GM18868 (cell line): ENCODE data around the gene MMP14.
"Not testable (repeated sequence)": the region's sequence is repeated elsewhere in the genome, so short reads cannot be mapped to it uniquely, and the experiment has no call there.

Source experiments
- ATAC-seq: cut with Tn5 transposase; IDR thresholded peaks from one replicate; pipeline ENCODE4 v1.9.1; 2021; ENCODE audit warnings: mild to moderate bottlenecking, moderate library complexity; ENCODE audit not compliant: unreplicated experiment

The MMP14 gene

GRCh38 chr14:22814373-22814772 is 22.0 kb upstream of the MMP14 start:
- no peak for ATAC-seq

- no peak for ATAC-seq
These were observed 21.3 kb upstream of the MMP14 start, which contains the start of gene SLC7A7 for GRCh38 chr14:22814941-22815713. Gene SLC7A7, minus strand, starts transcription at chr14:22815435. Its CDS starts 2,037 bp downstream, at chr14:22813398.

GRCh38 chr14:22819151-22819988 is 17.0 kb upstream of the MMP14 start:
- no peak for ATAC-seq

GRCh38 chr14:22820731-22821130 is 15.7 kb upstream of the MMP14 start:
- no peak for ATAC-seq

DNA sequence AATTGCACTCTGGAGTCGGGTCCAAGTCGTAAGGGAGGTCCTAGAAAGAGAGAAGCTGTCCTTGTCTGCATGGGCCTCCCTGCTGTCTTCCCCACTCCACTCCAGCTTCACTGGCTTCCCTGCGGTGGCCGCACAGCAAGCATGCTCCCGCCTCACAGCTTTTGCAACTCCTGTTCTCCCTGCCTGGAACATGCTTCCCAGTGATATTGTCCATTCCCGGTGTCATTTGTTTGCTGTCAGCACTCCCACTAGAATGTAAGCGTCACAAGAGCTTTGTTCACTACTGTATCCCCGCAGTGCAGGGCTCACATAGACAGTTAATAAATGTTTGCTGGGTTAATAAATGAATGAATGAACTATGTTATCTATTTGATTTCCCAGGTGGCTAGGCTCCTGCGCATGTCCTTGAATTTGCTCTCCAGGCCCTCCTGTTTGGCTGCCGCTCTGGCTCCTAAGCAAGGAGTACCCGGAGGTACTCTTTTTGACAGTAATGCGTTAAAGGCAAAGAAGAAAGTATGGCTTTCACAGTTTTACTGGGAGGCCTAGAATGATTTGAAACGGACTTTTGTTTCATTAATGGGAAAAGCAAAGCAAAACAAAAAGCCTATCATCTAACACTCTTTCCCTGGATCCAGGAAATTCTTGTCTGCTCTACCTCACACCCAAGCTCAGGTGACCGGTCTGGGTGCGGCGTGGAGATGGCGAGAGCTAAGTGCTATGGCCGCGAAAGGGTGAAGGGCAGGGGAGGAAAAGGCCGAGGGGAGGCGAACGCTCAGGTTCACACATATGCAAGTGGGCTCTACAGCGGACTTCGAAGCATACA is 15.0 kb upstream of the MMP14 start:
- no peak for ATAC-seq

DNA sequence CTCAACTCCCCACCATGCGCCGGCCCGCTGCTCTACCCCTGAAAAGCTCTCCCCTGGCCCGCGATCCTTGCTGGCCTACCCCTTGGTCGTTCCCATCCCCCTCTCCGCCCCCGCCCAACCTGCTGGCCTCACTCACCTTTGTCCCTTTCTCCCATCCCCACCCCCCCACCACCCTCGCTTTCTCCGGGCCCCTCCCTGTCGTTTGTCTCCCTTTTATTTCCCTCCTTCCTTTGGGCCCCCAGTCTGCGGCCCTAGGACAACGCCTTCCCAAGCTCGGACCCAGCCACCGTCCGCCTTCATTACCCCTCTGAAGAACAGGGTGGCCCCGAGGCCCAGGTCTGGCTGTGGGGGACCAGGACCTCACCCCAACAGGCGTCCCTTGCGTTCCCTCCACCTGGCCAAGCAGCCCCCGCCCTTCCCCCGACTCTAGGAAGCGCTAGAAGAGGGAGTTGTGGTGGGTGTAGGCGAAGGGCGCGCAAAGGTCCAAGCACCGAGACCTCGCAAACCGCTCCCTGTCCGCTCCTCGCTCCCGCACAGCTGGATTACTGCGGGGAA is 14.3 kb upstream of the MMP14 start:
- no peak for ATAC-seq

GRCh38 chr14:22822571-22823098 is 13.8 kb upstream of the MMP14 start:
- ATAC-seq, result peak; percentile 46

- no peak for ATAC-seq
These were observed 11.6 kb upstream of the MMP14 start for GRCh38 chr14:22824711-22825359.

DNA sequence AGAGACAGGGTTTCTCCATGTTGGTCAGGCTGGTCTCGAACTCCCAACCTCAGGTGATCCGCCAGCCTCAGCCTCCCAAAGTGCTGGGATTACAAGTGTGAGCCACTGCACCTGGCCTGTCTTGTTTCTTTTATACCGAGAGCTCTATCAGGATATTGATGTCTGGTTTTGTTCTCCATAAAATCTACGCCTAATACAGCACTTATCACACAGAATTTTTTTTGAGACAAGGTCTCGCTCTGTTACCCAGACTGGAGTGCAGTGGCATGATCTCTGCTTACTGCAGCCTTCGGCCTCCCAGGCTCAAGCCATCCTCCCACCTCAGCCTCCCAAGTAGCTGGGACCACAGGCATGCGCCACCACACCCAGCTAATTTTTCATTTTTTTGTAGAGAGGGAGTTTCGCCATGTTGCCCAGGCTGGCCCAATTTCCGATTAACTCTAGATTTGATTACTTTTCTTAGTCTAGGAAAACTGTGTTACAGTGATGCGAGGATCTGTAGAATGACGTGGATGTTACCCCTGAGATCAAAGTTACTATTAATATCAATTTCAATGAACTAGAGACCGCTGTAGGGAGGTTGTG is 7.2 kb upstream of the MMP14 start:
- ATAC-seq, result not testable (repeated sequence)

DNA sequence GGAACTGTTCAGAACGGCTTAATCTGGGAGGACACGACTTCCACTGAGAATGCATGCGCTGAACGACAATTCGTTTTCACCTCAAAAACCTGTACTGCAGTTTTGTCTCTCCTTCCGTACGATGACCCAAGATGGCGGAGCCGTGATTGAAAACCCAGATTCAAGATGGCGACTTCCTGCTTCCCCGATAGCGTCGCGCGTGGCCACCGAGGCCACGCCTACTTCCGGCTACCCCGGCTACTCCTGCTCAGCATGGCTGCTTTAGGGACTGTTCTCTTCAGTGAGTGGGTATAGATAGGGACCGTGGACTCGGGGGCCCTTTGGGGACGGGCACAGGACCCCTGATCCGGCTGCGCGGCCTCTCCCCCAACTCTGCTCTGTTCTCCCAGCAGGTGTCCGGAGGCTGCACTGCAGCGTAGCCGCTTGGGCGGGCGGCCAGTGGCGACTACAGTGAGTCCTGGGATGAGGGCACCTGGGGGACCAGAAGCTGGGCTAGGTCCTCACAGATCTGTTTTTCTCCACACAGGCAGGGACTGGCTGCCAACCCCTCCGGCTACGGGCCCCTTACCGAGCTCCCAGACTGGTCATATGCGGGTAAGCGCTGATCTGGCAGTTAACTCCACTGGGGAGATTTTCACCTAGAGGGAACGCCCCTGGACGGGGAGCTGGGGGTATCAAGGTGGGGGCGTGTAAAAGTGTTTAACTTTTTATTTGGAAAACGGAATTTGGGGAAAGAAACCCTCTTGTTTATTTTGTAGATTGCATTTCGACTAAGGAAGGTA is 6.5 kb upstream of the MMP14 start, which contains the start of gene MRPL52:
MRPL52 (plus strand) TSS at position 227 of the 782 bp plus-strand sequence; CDS start at position 253, 26 bp downstream.
- ATAC-seq, result peak; percentile 95

DNA sequence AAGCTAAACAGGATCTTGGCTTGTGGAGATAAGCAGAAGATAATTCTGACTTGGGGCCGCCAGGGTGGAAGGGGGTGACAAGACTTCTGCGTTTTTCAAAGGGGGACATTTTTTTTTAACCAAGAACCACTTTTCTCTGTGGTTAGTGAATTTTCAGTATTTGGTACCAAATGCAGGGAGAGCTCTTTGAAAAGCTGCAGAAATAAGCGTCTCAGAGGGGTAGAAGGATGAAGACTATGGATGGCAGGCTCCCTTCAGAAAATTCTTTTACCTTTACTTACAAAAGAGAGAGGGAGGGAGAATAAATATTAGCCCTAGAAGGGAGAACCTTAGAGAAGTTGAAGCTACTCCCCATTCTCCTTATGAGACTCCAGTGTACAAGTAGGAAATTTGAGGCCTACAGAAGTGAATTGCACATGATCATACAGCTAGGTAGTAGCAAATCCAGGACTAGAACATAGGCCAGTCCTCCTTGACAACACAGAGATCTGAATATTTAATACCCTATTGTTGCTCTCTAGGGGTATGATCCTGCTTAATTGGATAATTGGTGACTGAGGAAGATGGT is 5.9 kb upstream of the MMP14 start:
- ATAC-seq, result no peak

DNA sequence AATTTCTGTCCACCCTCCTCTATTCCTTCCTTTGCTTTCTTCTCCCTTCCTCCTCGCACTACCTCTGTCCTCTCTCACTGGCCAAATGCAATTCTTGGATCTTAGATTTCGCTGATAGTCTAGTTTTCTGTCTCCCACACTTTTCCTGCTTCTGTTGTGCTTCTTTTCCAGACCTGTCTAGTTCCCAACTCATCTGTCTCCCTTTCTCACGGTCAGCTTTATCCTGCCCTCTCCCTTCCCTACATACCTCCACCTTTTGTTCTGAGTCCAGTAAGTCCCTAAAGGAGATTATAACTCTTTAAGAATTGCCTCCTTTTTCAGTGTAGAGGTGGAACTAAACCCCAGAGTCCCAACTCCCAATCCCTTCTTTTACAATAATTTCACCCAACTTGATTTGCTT is 880 bp upstream of the MMP14 start:
- ATAC-seq, result no peak

- ATAC-seq, result no peak
These were observed 847 bp downstream of the MMP14 start for GRCh38 chr14:22837114-22837749.

- ATAC-seq, result no peak
These were observed 1.6 kb downstream of the MMP14 start for GRCh38 chr14:22837750-22838538.

GRCh38 chr14:22838631-22839041 is 2.3 kb downstream of the MMP14 start:
- no peak for ATAC-seq

DNA sequence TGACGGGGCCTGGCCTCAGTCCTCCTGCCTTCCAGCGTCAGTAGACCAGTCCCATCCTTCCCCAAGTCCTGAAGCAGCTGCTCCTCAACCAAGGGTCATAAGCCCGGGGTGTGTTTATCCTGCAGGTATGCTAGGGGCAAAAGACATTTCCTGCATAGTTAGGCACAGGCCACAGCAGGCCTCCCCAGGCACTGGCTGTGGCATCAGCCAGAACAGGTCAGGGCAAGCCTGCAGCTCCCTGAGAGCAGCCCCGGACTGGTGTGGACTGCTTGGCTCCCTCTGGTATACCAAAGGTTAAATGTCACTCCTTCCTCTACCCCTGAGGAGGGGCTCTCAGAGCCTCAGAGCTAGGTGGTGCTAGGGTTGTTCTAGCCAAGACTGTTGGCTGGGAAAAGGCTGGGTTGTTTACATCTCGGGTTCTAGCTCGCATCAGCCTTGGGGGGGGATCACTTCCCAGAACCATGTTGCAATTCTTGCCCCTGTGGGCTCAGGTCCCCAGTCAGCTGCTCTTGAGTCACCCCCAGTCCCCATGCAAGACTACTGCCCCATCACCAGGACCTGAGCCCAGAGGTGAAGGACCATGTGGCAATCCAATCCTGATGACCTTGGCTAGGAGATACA is 2.9 kb downstream of the MMP14 start:
- no peak for ATAC-seq

DNA sequence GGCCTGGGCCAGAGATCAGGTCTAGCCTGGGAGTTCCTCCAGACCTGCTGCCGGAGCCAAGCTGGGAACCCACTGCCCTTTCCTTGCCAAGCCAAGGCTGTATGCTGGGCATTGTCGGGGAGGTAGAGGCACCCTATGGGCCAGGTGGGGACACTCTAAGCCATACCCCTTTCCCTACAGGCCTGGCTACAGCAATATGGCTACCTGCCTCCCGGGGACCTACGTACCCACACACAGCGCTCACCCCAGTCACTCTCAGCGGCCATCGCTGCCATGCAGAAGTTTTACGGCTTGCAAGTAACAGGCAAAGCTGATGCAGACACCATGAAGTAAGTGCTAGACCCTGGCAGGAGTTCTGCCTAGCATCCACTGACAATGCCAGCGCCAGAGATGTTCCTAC is 4.9 kb downstream of the MMP14 start:
- no peak for ATAC-seq
